HG03575 (cell line): ENCODE measurements around the gene CTDSP1.

Experiments used
- ATAC-seq: cut with Tn5 transposase; IDR thresholded peaks from one replicate; pipeline ENCODE4 v1.9.1; 2021; ENCODE audit not compliant: unreplicated experiment, insufficient number of reproducible peaks, low FRiP score; ENCODE audit errors: extremely low read depth

CTDSP1 gene

GRCh38 chr2:218399391-218400166, at the start of gene CTDSP1:
Gene CTDSP1, plus strand, starts transcription at chr2:218399868. Its CDS starts 223 bp downstream, at chr2:218400091.
- no peak for ATAC-seq

- ATAC-seq = no peak
These were observed 45.6 kb upstream of the CTDSP1 start for GRCh38 chr2:218354045-218354444.

GRCh38 chr2:218354850-218355443, 44.7 kb upstream of the CTDSP1 start:
- ATAC-seq = no peak

GRCh38 chr2:218357236-218358177, 42.2 kb upstream of the CTDSP1 start:
- ATAC-seq = no peak

GRCh38 chr2:218360453-218360852, 39.2 kb upstream of the CTDSP1 start:
- no peak for ATAC-seq

GRCh38 chr2:218362606-218363005, 37.1 kb upstream of the CTDSP1 start:
- ATAC-seq = no peak

- no peak for ATAC-seq
These were observed 35.9 kb upstream of the CTDSP1 start for GRCh38 chr2:218363736-218364135.

GRCh38 chr2:218364196-218364595, 35.5 kb upstream of the CTDSP1 start:
- no peak for ATAC-seq

- no peak for ATAC-seq
These were observed 32.9 kb upstream of the CTDSP1 start for GRCh38 chr2:218366621-218367414.

GRCh38 chr2:218367415-218368149, 32.1 kb upstream of the CTDSP1 start:
- no peak for ATAC-seq

GRCh38 chr2:218368150-218368528, 31.5 kb upstream of the CTDSP1 start:
- ATAC-seq = no peak

- ATAC-seq = no peak
These were observed 31.0 kb upstream of the CTDSP1 start for GRCh38 chr2:218368621-218369153.

- no peak for ATAC-seq
These were observed 30.3 kb upstream of the CTDSP1 start for GRCh38 chr2:218369330-218369729.

- ATAC-seq = no peak
These were observed 29.1 kb upstream of the CTDSP1 start for GRCh38 chr2:218370410-218371063.

GRCh38 chr2:218371983-218372350, 27.7 kb upstream of the CTDSP1 start:
- no peak for ATAC-seq

- ATAC-seq = no peak
These were observed 24.9 kb upstream of the CTDSP1 start for GRCh38 chr2:218374795-218375194.

GRCh38 chr2:218375212-218375611, 24.5 kb upstream of the CTDSP1 start:
- no peak for ATAC-seq

- no peak for ATAC-seq
These were observed 21.6 kb upstream of the CTDSP1 start for GRCh38 chr2:218378053-218378452.
